ENCODE measurements around the gene ITM2C.

DNA sequence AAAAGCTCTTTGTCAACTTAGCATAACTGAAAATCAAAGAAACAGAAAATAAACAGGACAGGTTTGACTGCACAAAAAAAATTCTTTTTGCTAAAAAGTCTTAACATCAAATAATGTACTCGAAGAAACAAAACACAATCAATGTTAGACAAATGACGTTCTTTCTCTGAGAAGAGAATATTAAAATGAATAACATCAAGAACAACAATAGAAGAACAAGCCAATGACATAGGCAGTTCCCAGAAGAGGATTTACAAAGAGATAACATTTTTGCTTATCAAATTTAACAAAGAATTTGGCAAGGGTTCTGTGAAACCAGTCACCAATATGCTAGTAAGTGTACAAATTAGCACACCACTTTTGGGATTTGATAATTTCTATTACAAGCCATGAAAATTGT is 54.5 kb downstream of the ITM2C start:
- no peak for TF ChIP-seq YY1 (IDR thresholded peaks at IDR 0.05; ENCODE audit: low read depth, low read length)
- no peak for TF ChIP-seq KDM1A (IDR thresholded peaks at IDR 0.05; ENCODE audit: borderline replicate concordance, low read length)
- TF ChIP-seq, protein P1, sequence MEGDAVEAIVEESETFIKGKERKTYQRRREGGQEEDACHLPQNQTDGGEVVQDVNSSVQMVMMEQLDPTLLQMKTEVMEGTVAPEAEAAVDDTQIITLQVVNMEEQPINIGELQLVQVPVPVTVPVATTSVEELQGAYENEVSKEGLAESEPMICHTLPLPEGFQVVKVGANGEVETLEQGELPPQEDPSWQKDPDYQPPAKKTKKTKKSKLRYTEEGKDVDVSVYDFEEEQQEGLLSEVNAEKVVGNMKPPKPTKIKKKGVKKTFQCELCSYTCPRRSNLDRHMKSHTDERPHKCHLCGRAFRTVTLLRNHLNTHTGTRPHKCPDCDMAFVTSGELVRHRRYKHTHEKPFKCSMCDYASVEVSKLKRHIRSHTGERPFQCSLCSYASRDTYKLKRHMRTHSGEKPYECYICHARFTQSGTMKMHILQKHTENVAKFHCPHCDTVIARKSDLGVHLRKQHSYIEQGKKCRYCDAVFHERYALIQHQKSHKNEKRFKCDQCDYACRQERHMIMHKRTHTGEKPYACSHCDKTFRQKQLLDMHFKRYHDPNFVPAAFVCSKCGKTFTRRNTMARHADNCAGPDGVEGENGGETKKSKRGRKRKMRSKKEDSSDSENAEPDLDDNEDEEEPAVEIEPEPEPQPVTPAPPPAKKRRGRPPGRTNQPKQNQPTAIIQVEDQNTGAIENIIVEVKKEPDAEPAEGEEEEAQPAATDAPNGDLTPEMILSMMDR (IDR thresholded peaks at IDR 0.05; ENCODE audit: control extremely low read depth in 1 of 3, insufficient read depth in 1 of 3, low read depth in 1 of 3, low read length in 3 of 3) = no peak
- no peak for TF ChIP-seq HDAC2 (IDR thresholded peaks at IDR 0.05; ENCODE audit: borderline replicate concordance in 1 of 2, low read depth in 2 of 2, low read length in 2 of 2)
- no peak for TF ChIP-seq POLR2AphosphoS5 (IDR thresholded peaks at IDR 0.05; ENCODE audit: low read depth, low read length)
- TF ChIP-seq EP300 (IDR thresholded peaks at IDR 0.05; ENCODE audit: borderline replicate concordance in 1 of 2, low read depth in 2 of 2, low read length in 2 of 2) = no peak
- TF ChIP-seq TBP (IDR thresholded peaks at IDR 0.05; ENCODE audit: low read depth, low read length) = no peak
- no peak for TF ChIP-seq GTF2F1 (IDR thresholded peaks at IDR 0.05; ENCODE audit: borderline replicate concordance, low read depth, low read length)
- TF ChIP-seq EZH2 (IDR thresholded peaks at IDR 0.05; ENCODE audit: low read depth, low read length, severe bottlenecking) = no peak
- TF ChIP-seq POLR2A (IDR thresholded peaks at IDR 0.05; ENCODE audit: control extremely low read depth in 1 of 2, low read depth in 2 of 2, low read length in 2 of 2) = no peak
- TF ChIP-seq, protein P2, sequence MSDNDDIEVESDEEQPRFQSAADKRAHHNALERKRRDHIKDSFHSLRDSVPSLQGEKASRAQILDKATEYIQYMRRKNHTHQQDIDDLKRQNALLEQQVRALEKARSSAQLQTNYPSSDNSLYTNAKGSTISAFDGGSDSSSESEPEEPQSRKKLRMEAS (IDR thresholded peaks at IDR 0.05) = no peak
- no peak for TF ChIP-seq SIX5 (IDR thresholded peaks at IDR 0.05; ENCODE audit: low read depth, low read length)
